BLaER1 treated with 17β-estradiol and CSF1 and Interleukin-3, amounts not matched to agents 10 nM and 100 nM (cell line): Measurements from ENCODE around the gene ALAS1.

Experiments used
- H3K27ac ChIP-seq, 11 experiments: shearing (Covaris generic); formaldehyde crosslinking; 2 replicates each; pipeline ENCODE4 v1.8.1; 2022
- H3K27me3 ChIP-seq, 11 experiments: shearing (Covaris generic); formaldehyde crosslinking; 2 replicates each; pipeline ENCODE4 v1.8.1; 2022
- H3K36me3 ChIP-seq, 11 experiments: shearing (Covaris generic); formaldehyde crosslinking; 2 replicates each; pipeline ENCODE4 v1.8.1; 2022
- H3K4me1 ChIP-seq, 10 experiments: shearing (Covaris generic); formaldehyde crosslinking; 2 replicates each; pipeline ENCODE4 v1.8.1; 2022
- H3K4me2 ChIP-seq, 11 experiments: shearing (Covaris generic); formaldehyde crosslinking; 2 replicates each; pipeline ENCODE4 v1.8.1; 2022
- H3K4me3 ChIP-seq, 10 experiments: shearing (Covaris generic); formaldehyde crosslinking; 2 replicates each; pipeline ENCODE4 v1.8.1; 2022
- H3K9ac ChIP-seq, 11 experiments: shearing (Covaris generic); formaldehyde crosslinking; 2 replicates each; pipeline ENCODE4 v1.8.1; 2022
- H3K9me3 ChIP-seq, 11 experiments: shearing (Covaris generic); formaldehyde crosslinking; replicated peaks in 1 of 11; 2 replicates each; pipeline ENCODE4 v1.8.1; 2022
- H4K20me1 ChIP-seq, 11 experiments: shearing (Covaris generic); formaldehyde crosslinking; 2 replicates each; pipeline ENCODE4 v1.8.1; 2022
- Cebpa-rat ChIP-seq, 11 experiments: shearing (Covaris generic); IDR thresholded peaks; 2 replicates each; pipeline ENCODE4 v1.8.1; 2022

Gene ALAS1

DNA sequence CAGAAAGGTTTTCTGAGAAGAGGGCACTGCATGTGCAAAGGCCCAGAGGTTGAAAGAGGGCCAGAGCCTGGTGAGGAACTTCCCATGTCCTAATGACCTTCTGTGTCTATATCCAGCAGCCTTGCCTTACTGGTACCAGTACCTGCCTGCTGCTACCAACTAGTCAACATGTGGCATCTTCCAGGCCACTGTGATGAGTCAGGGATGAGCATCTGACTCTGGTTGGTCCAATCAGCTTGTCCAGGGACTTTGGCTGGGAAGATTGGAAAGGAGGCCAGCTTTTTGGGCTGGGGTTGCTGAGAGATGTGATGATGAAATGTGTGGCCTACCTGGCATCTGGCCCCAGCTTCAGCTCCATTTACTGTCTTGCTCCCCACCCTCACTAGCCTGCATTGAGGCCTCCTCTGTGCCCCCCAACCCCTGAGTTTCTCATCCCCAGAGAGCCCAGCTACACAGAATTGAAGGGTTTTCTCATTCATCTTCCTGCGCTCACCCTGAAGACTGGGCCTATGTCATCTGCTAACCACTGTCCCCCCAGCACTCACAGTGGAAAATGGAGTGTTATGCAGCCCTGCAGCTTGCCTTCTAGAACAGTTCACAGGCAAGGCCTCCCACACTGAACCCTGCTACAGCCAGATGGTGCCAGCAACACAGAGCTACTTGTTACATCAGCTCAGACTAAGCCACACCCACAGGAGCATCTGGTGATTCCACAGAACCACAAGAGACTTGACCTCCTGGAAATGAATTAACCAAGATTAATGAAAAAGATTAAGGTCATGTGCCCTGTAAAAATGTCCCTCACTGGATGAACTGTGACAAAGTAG is 42.3 kb downstream of the ALAS1 start:
- no peak for TF ChIP-seq Cebpa-rat (IDR thresholded peaks at IDR 0.05)
- Histone ChIP-seq H3K4me2 (peak overlapping the region; percentile 93 to 99 (median 98)), H4K20me1 (peaks cover 17 to 34% (median 29%) of the 10 kb centered on the region in 11 experiments; a peak in 18 of 22 replicates), H3K9ac (peak overlapping the region; percentile 85 to 97 (median 92); a peak in 21 of 22 replicates), H3K9me3 (peaks cover 0 to 5% (median 0%) of the 10 kb centered on the region in 11 experiments; a peak in 2 of 22 replicates), H3K27me3 (no peaks in the 10 kb centered on the region), H3K4me1 (peaks cover 83 to 89% (median 84%) of the 10 kb centered on the region in 10 experiments), H3K4me3 (peak overlapping the region; percentile 78 to 95 (median 88)), H3K27ac (peak overlapping the region; percentile 65 to 97 (median 93); a peak in 21 of 22 replicates), H3K36me3 (peaks cover 0 to 12% (median 5%) of the 10 kb centered on the region in 11 experiments; a peak in 13 of 22 replicates)

DNA sequence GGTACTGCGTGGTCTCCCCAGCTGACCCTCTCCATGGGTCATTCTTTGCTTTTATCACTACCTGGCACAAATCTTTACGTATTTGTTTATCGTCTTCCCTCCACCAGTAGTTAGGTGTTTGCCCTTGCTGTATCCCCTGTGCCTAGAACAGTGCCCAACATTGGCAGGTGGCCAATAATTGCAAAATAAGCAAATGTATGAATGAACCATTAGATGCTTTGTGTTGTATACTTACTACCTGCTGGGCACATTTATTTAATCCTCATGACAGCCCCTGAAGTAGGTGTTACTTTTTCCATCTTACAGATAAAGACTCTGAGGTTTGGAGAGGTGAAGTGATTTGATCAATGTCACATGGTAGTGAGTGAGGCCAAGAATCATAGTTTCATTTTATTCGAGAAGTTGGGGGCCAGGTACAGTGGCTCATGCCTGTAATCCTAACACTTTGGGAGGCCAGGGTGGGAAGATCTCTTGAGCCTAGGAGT is 43.0 kb downstream of the ALAS1 start:
- Histone ChIP-seq H3K4me3 (0 out of 20 replicates have a peak overlapping the region, but pooled peaks of 1 of the 10 experiments have one; percentile 94), H4K20me1 (peaks cover 10 to 27% (median 24%) of the 10 kb centered on the region in 11 experiments; a peak in 17 of 22 replicates), H3K4me1 (peaks cover 81 to 89% (median 84%) of the 10 kb centered on the region in 10 experiments), H3K27ac (peak overlapping the region in 10 of 11 experiments; percentile 86 to 97 (median 94); a peak in 20 of 22 replicates), H3K9me3 (peaks cover 0 to 5% (median 0%) of the 10 kb centered on the region in 11 experiments; a peak in 2 of 22 replicates), H3K36me3 (peaks cover 0 to 6% (median 0%) of the 10 kb centered on the region in 11 experiments; a peak in 5 of 22 replicates), H3K9ac (peak overlapping the region in 6 of 11 experiments; percentile 37 to 97 (median 94); a peak in 10 of 22 replicates), H3K4me2 (peak overlapping the region; percentile 93 to 99 (median 98)), H3K27me3 (no peaks in the 10 kb centered on the region)
- TF ChIP-seq Cebpa-rat (IDR thresholded peaks at IDR 0.05): no peak

GRCh38 chr3:52242039-52242438 is 44.1 kb downstream of the ALAS1 start:
- H3K4me1 ChIP-seq: peaks cover 80 to 89% (median 85%) of the 10 kb centered on the region in 10 experiments
- peaks cover 0 to 5% (median 0%) of the 10 kb centered on the region in 11 experiments; a peak in 2 of 22 replicates for H3K9me3 ChIP-seq

GRCh38 chr3:52243791-52244628 is 46.0 kb downstream of the ALAS1 start:
- H4K20me1 ChIP-seq: peaks cover 0 to 13% (median 0%) of the 10 kb centered on the region in 11 experiments; a peak in 6 of 22 replicates
- peak overlapping the region in 7 of 10 experiments; percentile 3 to 59 (median 16); a peak in 9 of 20 replicates for H3K4me3 ChIP-seq
- peaks cover 69 to 96% (median 84%) of the 10 kb centered on the region in 10 experiments for H3K4me1 ChIP-seq
- peaks cover 0 to 5% (median 0%) of the 10 kb centered on the region in 11 experiments; a peak in 2 of 22 replicates for H3K9me3 ChIP-seq
- H3K27ac ChIP-seq: peak overlapping the region; percentile 80 to 92 (median 86)
- peaks cover 2 to 13% (median 12%) of the 10 kb centered on the region in 11 experiments; a peak in 20 of 22 replicates for H3K36me3 ChIP-seq
- no peaks in the 10 kb centered on the region for H3K27me3 ChIP-seq
- H3K4me2 ChIP-seq: peak overlapping the region; percentile 87 to 99 (median 95)
- TF ChIP-seq Cebpa-rat (IDR thresholded peaks at IDR 0.05): peak; percentile 17 to 92 (median 74); a peak in 14 of 22 replicates
- peak overlapping the region; percentile 72 to 83 (median 80) for H3K9ac ChIP-seq

More at GRCh38 chr3:52242039-52242438, 44.1 kb downstream of the ALAS1 start:
- peak overlapping the region in 2 of 11 experiments; percentile 24 to 92; a peak in 2 of 22 replicates for H3K9ac ChIP-seq
- H3K27me3 ChIP-seq: no peaks in the 10 kb centered on the region
- peak overlapping the region; percentile 21 to 99 (median 98); a peak in 12 of 22 replicates for H3K4me2 ChIP-seq
- H3K27ac ChIP-seq: peak overlapping the region in 7 of 11 experiments; percentile 21 to 97 (median 93); a peak in 10 of 22 replicates
- H4K20me1 ChIP-seq: peaks cover under 1 to 16% (median 14%) of the 10 kb centered on the region in 11 experiments; a peak in 16 of 22 replicates
- H3K36me3 ChIP-seq: peaks cover 0 to under 1% (median 0%) of the 10 kb centered on the region in 11 experiments; a peak in 1 of 22 replicates
- no peak for TF ChIP-seq Cebpa-rat (IDR thresholded peaks at IDR 0.05)
- H3K4me3 ChIP-seq: no peak overlapping the region

GRCh38 chr3:52245322-52246263 is 47.6 kb downstream of the ALAS1 start, which contains the start of gene PPM1M:
Gene PPM1M (plus strand): TSS chr3:52245759. CDS start chr3:52245825, 66 bp downstream.
- Histone ChIP-seq H3K4me3 (peak within 1 kb of the TSS; percentile 47 to 69 (median 59)), H3K27ac (peak within 1 kb of the TSS; percentile 80 to 92 (median 86)), H4K20me1 (peaks cover 0 to 25% (median 10%) of the 10 kb centered on the region in 11 experiments; a peak in 9 of 22 replicates), H3K27me3 (no peaks in the 10 kb centered on the region), H3K9me3 (peaks cover 0 to 5% (median 0%) of the 10 kb centered on the region in 11 experiments; a peak in 2 of 22 replicates), H3K4me2 (peak within 1 kb of the TSS; percentile 87 to 99 (median 95)), H3K9ac (peak within 1 kb of the TSS; percentile 72 to 89 (median 80)), H3K36me3 (peaks cover 17 to 29% (median 28%) of the 10 kb centered on the region in 11 experiments; a peak in 21 of 22 replicates), H3K4me1 (peaks cover 61 to 100% (median 81%) of the 10 kb centered on the region in 10 experiments)
- TF ChIP-seq Cebpa-rat (IDR thresholded peaks at IDR 0.05): no peak

DNA sequence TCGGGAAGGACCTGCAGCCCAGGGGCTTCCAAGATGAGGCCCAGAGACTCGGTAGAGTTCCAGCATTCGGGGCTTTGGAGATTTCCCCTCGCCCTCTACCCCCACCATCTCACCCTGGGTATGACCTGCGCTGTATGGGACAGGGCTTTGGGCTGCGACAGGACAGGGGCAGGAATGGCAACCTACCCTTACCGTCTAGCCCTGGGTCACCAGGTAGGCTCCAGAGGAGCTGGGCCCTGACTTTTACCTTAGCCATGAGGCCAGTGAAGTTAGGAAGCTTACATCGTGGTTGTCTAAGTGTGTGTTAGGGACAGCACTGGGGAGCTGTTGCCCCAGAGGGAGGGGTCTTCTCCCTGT is 48.3 kb downstream of the ALAS1 start:
- Histone ChIP-seq H4K20me1 (peaks cover 0 to 25% (median 10%) of the 10 kb centered on the region in 11 experiments; a peak in 9 of 22 replicates), H3K9me3 (peaks cover 0 to 5% (median 0%) of the 10 kb centered on the region in 11 experiments; a peak in 2 of 22 replicates), H3K27ac (peak overlapping the region; percentile 80 to 92 (median 86)), H3K36me3 (peaks cover 23 to 36% (median 34%) of the 10 kb centered on the region in 11 experiments; a peak in 21 of 22 replicates), H3K4me1 (peaks cover 61 to 100% (median 81%) of the 10 kb centered on the region in 10 experiments), H3K4me3 (peak overlapping the region; percentile 47 to 69 (median 59)), H3K9ac (peak overlapping the region; percentile 72 to 89 (median 80)), H3K4me2 (peak overlapping the region; percentile 87 to 99 (median 95)), H3K27me3 (no peaks in the 10 kb centered on the region)
- no peak for TF ChIP-seq Cebpa-rat (IDR thresholded peaks at IDR 0.05)
